T-cell (primary cell): ENCODE data around the gene DEFB121. TPM values are rescaled to one million over a fixed set of nuclear protein-coding genes. Genes with fewer than 3 reads are reported as not detected.

ENCODE experiments used
- ATAC-seq, 4 experiments: fragments of 200-7000 bp in 3 of 4; fragments of 150-1000 bp in 1 of 4; cut with Tn5 transposase; replicated peaks in 1 of 4; 1 replicate in 3 of 4; 2 replicates in 1 of 4; pipeline ENCODE4 v1.10.0; 2021; ENCODE audit warnings: moderate library complexity in 3 of 4, mild to moderate bottlenecking in 2 of 4, moderate number of reproducible peaks in 1 of 4
- CTCF ChIA-PET, 2 donors: fragments of 300-600 bp; sonication (Branson Sonifier 250); formaldehyde crosslinking; loops; one replicate each; lab custom pipeline; 2022; ENCODE audit warnings: antibody characterized with exemption in 2 of 2; lab: Charles Lee
- POLR2A ChIA-PET, 2 donors: fragments of 300-600 bp; sonication (Branson Sonifier 250); formaldehyde crosslinking; loops; one replicate each; lab custom pipeline; 2022; ENCODE audit warnings: antibody characterized with exemption in 2 of 2; lab: Charles Lee
- DNase-seq, 35 experiments: peaks; one replicate each; pipeline versions ENCODE4 v3.0.0 to v3.0.0-alpha.2; 2013 to 2023
- H3K27ac ChIP-seq: one replicate; pipeline ENCODE4 v1.5.1; 2013; ENCODE audit warnings: low read length
- H3K27me3 ChIP-seq, 2 experiments: replicated peaks in 1 of 2; 1 replicate in 1 of 2; 2 replicates in 1 of 2; pipeline versions ENCODE4 v1.6.1 to v1.7.0; 2013; ENCODE audit warnings: low read length in 1 of 2, mixed read lengths in 1 of 2; ENCODE audit not compliant: control insufficient read depth in 2 of 2, insufficient read depth in 2 of 2; ENCODE audit errors: extremely low read depth in 1 of 2
- H3K36me3 ChIP-seq, 2 donors: 1 replicate in 1 of 2; 2 replicates in 1 of 2; pipeline versions ENCODE4 v1.6.1 to v1.7.0; 2013; ENCODE audit warnings: low read length in 1 of 2; ENCODE audit not compliant: control insufficient read depth in 2 of 2, insufficient read depth in 1 of 2; ENCODE audit errors: extremely low read depth in 1 of 2
- H3K4me1 ChIP-seq, 2 experiments: 1 replicate in 1 of 2; 2 replicates in 1 of 2; pipeline versions ENCODE4 v1.6.1 to v1.7.0; 2013; ENCODE audit warnings: low read length in 2 of 2, mixed read lengths in 1 of 2; ENCODE audit not compliant: insufficient read depth in 2 of 2, control insufficient read depth in 1 of 2; ENCODE audit errors: extremely low read depth in 1 of 2
- H3K4me3 ChIP-seq, 2 donors: 1 replicate in 1 of 2; 2 replicates in 1 of 2; pipeline versions ENCODE4 v1.5.1 to v1.7.0; 2013; ENCODE audit warnings: mild to moderate bottlenecking in 2 of 2, low read length in 1 of 2, moderate library complexity in 1 of 2; ENCODE audit not compliant: control insufficient read depth in 1 of 2; ENCODE audit errors: extremely low read depth in 1 of 2
- H3K9me3 ChIP-seq: 2 replicates; pipeline ENCODE4 v1.7.0; 2013
- H3K27ac Mint-ChIP-seq, 2 donors: one replicate each; pipeline ENCODE4 v1.8.0; 2020 to 2021; ENCODE audit warnings: mild to moderate bottlenecking in 2 of 2, mixed read lengths in 2 of 2
- H3K27me3 Mint-ChIP-seq, 2 donors: one replicate each; pipeline ENCODE4 v1.8.0; 2021 to 2022; ENCODE audit warnings: mixed read lengths in 2 of 2
- H3K36me3 Mint-ChIP-seq: one replicate; pipeline ENCODE4 v1.8.0; 2021; ENCODE audit warnings: mixed read lengths
- H3K4me1 Mint-ChIP-seq, 3 donors: one replicate each; pipeline ENCODE4 v1.8.0; 2020 to 2022; ENCODE audit warnings: mixed read lengths in 3 of 3, mild to moderate bottlenecking in 1 of 3
- H3K4me3 Mint-ChIP-seq, 3 donors: one replicate each; pipeline ENCODE4 v1.8.0; 2020 to 2022; ENCODE audit warnings: mild to moderate bottlenecking in 3 of 3, mixed read lengths in 3 of 3, moderate library complexity in 3 of 3
- H3K9me3 Mint-ChIP-seq, 3 donors: one replicate each; pipeline ENCODE4 v1.8.0; 2020 to 2022; ENCODE audit warnings: mixed read lengths in 3 of 3
- WGBS: methylation state at CpG from one replicate; pipeline ENCODE4 v1.1.5; 2013; ENCODE audit warnings: missing lambda C conversion rate; ENCODE audit not compliant: insufficient coverage; 5-methylcytosine and 5-hydroxymethylcytosine counted together
- total RNA-seq, 35 experiments: library from RNA in 6 of 35; stranded (reverse) in 6 of 35; fragments of 120-200 nt in 1 of 35; gene quantifications; one replicate each; pipeline versions ENCODE4 v1.2.1 to v1.2.4 and lab custom pipeline; 2013 to 2026

Gene DEFB121
- total RNA-seq, 5 donors from 2014 or later (not counting 1 experiment from before 2014, with no cell fraction given): not detected

DNA sequence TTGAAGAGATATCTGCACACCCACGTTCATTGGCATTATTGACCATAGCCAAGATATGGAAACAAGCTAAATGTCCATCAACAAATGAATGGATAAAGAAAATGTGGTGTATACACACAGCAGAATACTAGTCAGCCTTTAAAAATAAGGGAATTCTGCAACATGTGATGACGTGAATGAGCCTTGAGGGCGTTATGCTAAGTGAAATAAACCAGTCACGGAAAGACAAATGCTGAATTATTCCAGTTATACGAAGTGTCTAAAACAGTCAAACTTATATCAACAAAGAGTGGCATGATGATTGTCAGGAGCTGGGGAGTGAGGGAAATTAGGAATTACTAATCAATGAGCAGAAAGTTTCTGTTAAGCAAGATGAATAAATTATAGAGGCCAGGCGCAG, 8.4 kb upstream of the DEFB121 start:
- Mint-ChIP-seq H3K27me3 (peaks cover 8 to 12% of the 10 kb centered on the region in 2 donors), H3K4me1 (no peaks in the 10 kb centered on the region), H3K27ac (no peak overlapping the region), H3K9me3 (peaks cover 0 to 4% (median 4%) of the 10 kb centered on the region in 3 donors), H3K4me3 (no peak overlapping the region), H3K36me3 (no peaks in the 10 kb centered on the region)
- WGBS: 100% methylated on average over 1 of the region's 6 CpGs
- no peaks in the 10 kb centered on the region for H3K9me3 ChIP-seq
- ChIA-PET CTCF (no interaction called here), POLR2A (no interaction called here)
- ATAC-seq (no peak), DNase-seq (no peak)
- no peak overlapping the region for H3K4me3 ChIP-seq
- no peaks in the 10 kb centered on the region for H3K4me1 ChIP-seq
- no peaks in the 10 kb centered on the region for H3K36me3 ChIP-seq
- no peaks in the 10 kb centered on the region for H3K27me3 ChIP-seq
- no peak overlapping the region for H3K27ac ChIP-seq

GRCh38 chr20:31410011-31410410, 4.0 kb upstream of the DEFB121 start:
- H3K4me3 ChIP-seq: no peak overlapping the region
- CTCF ChIA-PET: no interaction called here
- ATAC-seq (no peak), DNase-seq (no peak)
- H3K9me3 Mint-ChIP-seq: peaks cover 0 to 4% (median 0%) of the 10 kb centered on the region in 3 donors
- WGBS: no CpG with 5 or more reads among the region's 1 CpG
- H3K9me3 ChIP-seq: no peaks in the 10 kb centered on the region
- POLR2A ChIA-PET: no interaction called here
- H3K36me3 Mint-ChIP-seq: no peaks in the 10 kb centered on the region
- no peak overlapping the region for H3K4me3 Mint-ChIP-seq
- H3K4me1 ChIP-seq: no peaks in the 10 kb centered on the region
- no peak overlapping the region for H3K27ac ChIP-seq
- H3K27ac Mint-ChIP-seq: no peak overlapping the region
- H3K36me3 ChIP-seq: no peaks in the 10 kb centered on the region
- no peaks in the 10 kb centered on the region for H3K4me1 Mint-ChIP-seq
- H3K27me3 Mint-ChIP-seq: peaks cover 16 to 17% of the 10 kb centered on the region in 2 donors
- peaks cover 0 to 4% of the 10 kb centered on the region in 2 experiments for H3K27me3 ChIP-seq

GRCh38 chr20:31403886-31404285, 2.1 kb downstream of the DEFB121 start:
- CTCF ChIA-PET: no interaction called here
- Histone ChIP-seq H3K4me3 (no peak overlapping the region), H3K36me3 (no peaks in the 10 kb centered on the region), H3K27me3 (peaks cover 0 to 4% of the 10 kb centered on the region in 2 experiments), H3K4me1 (no peaks in the 10 kb centered on the region), H3K27ac (no peak overlapping the region), H3K9me3 (no peaks in the 10 kb centered on the region)
- no peak overlapping the region for H3K27ac Mint-ChIP-seq
- no peak overlapping the region for H3K4me3 Mint-ChIP-seq
- no peak for ATAC-seq
- no peaks in the 10 kb centered on the region for H3K36me3 Mint-ChIP-seq
- H3K4me1 Mint-ChIP-seq: no peaks in the 10 kb centered on the region
- H3K9me3 Mint-ChIP-seq: no peaks in the 10 kb centered on the region
- POLR2A ChIA-PET: no interaction called here
- WGBS: 45% methylated on average over 1 of the region's 1 CpG
- H3K27me3 Mint-ChIP-seq: peaks cover 12% of the 10 kb centered on the region in 2 donors
- no peak for DNase-seq

GRCh38 chr20:31394900-31395299, 11.1 kb downstream of the DEFB121 start:
- H3K4me3 ChIP-seq: no peak overlapping the region
- H3K9me3 ChIP-seq: no peaks in the 10 kb centered on the region
- H3K4me1 ChIP-seq: no peaks in the 10 kb centered on the region
- no peak overlapping the region for H3K4me3 Mint-ChIP-seq
- H3K36me3 ChIP-seq: no peaks in the 10 kb centered on the region
- H3K36me3 Mint-ChIP-seq: no peaks in the 10 kb centered on the region
- DNase-seq: no peak
- ChIA-PET POLR2A (no interaction called here), CTCF (no interaction called here)
- no peaks in the 10 kb centered on the region for H3K4me1 Mint-ChIP-seq
- WGBS: 64% methylated on average over 2 of the region's 3 CpGs
- peaks cover 0 to 18% of the 10 kb centered on the region in 2 experiments for H3K27me3 ChIP-seq
- H3K27ac Mint-ChIP-seq: no peak overlapping the region
- H3K9me3 Mint-ChIP-seq: no peaks in the 10 kb centered on the region
- ATAC-seq: no peak
- H3K27ac ChIP-seq: no peak overlapping the region
- peaks cover 7 to 12% of the 10 kb centered on the region in 2 donors for H3K27me3 Mint-ChIP-seq

DNA sequence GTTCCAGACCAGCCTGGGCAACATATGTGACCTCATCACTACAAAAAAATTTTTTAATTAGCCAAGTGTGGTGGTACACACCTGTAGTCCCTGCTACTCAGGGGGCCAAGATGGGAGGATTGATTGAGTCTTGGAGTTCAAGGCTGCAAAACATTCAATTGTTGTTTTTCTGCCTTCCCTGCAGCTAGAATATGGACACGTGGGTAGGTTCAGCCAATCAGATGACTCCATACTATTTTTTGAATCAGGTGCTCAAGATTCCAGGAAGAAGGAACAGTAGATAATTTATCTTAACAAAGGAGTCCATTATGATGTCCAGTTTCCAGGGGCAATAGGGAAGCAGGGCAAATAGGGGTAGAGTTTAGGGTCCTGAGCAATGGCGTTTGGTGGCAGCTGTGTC, 13.2 kb downstream of the DEFB121 start:
- no peaks in the 10 kb centered on the region for H3K4me1 Mint-ChIP-seq
- WGBS: no CpG with 5 or more reads among the region's 2 CpGs
- CTCF ChIA-PET: no interaction called here

DNA sequence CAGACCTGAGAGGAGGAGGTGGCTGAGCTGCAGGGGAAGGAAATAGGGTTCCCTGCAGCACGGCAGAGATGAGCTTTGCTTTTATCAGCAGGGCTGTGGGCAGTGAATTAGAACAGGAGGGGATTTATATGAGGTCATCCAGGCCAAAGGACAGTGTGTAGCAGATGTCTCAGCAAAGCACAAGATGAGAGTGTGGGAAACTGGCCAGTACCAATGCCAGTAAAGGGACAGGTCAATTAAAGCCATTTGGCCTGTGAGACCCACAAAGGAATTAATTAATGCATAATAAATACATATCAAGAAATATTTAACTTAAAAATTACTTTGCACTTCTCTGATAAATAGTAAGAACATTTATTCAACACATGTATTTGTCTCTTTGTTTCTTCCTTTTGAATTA, 15.5 kb downstream of the DEFB121 start, which contains the start of gene DEFB119:
Gene DEFB119 (minus strand): TSS at position 101 of the 400 bp plus-strand sequence. CDS start 107 bp downstream, outside the sequence.
- Histone ChIP-seq H3K27ac (no peak within 1 kb of the TSS), H3K27me3 (peaks cover 0 to 24% of the 10 kb centered on the region in 2 experiments), H3K4me3 (no peak within 1 kb of the TSS), H3K9me3 (no peaks in the 10 kb centered on the region), H3K36me3 (no peaks in the 10 kb centered on the region), H3K4me1 (no peaks in the 10 kb centered on the region)
- H3K4me3 Mint-ChIP-seq: no peak within 1 kb of the TSS
- WGBS: 54% methylated on average over 1 of the region's 1 CpG
- ATAC-seq: no peak
- POLR2A ChIA-PET: no interaction called here
- no peak within 1 kb of the TSS for H3K27ac Mint-ChIP-seq
- DNase-seq: no peak
- H3K36me3 Mint-ChIP-seq: no peaks in the 10 kb centered on the region
- H3K9me3 Mint-ChIP-seq: peaks cover 0 to 8% (median 0%) of the 10 kb centered on the region in 3 donors
- no peaks in the 10 kb centered on the region for H3K4me1 Mint-ChIP-seq
- CTCF ChIA-PET: no interaction called here
- peaks cover 11 to 26% of the 10 kb centered on the region in 2 donors for H3K27me3 Mint-ChIP-seq

More for the DNA sequence above, 13.2 kb downstream of the DEFB121 start:
- H3K27me3 Mint-ChIP-seq: peaks cover 13 to 27% of the 10 kb centered on the region in 2 donors
- H3K9me3 Mint-ChIP-seq: no peaks in the 10 kb centered on the region
- DNase-seq (no peak), ATAC-seq (no peak)
- POLR2A ChIA-PET: no interaction called here
- H3K4me1 ChIP-seq: no peaks in the 10 kb centered on the region
- H3K27ac Mint-ChIP-seq: no peak overlapping the region
- no peak overlapping the region for H3K27ac ChIP-seq
- no peaks in the 10 kb centered on the region for H3K9me3 ChIP-seq
- H3K4me3 ChIP-seq: no peak overlapping the region
- H3K36me3 Mint-ChIP-seq: no peaks in the 10 kb centered on the region
- H3K36me3 ChIP-seq: no peaks in the 10 kb centered on the region
- peaks cover 0 to 22% of the 10 kb centered on the region in 2 experiments for H3K27me3 ChIP-seq
- no peak overlapping the region for H3K4me3 Mint-ChIP-seq

DNA sequence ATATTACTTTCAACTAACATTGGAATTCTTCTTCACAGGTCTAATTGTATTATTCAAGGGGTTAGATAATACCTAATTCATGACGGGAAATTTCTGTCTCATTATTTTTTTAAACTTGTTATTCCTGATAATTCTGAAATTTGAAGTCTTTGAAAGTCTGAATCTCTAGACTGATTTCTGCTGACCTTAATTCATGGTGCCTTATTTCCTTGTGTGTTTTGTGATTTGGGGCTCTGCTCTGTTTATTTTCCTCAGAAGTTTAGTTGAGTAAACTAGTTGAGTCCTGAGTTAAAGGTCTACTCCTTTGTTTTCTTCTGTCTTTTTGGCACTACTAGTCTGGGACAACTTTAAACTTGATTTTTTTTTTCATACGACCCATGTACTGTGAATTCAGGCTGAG, 31.7 kb downstream of the DEFB121 start:
- H3K4me3 Mint-ChIP-seq: no peak overlapping the region
- no peaks in the 10 kb centered on the region for H3K4me1 ChIP-seq
- no peak overlapping the region for H3K27ac Mint-ChIP-seq
- H3K4me3 ChIP-seq: no peak overlapping the region
- POLR2A ChIA-PET: no interaction called here
- H3K27ac ChIP-seq: no peak overlapping the region
- H3K9me3 Mint-ChIP-seq: peaks cover 5 to 13% (median 7%) of the 10 kb centered on the region in 3 donors
- H3K36me3 Mint-ChIP-seq: no peaks in the 10 kb centered on the region
- H3K27me3 ChIP-seq: no peaks in the 10 kb centered on the region
- WGBS: no CpG with 5 or more reads among the region's 2 CpGs
- DNase-seq (no peak), ATAC-seq (no peak)
- CTCF ChIA-PET: no interaction called here
- H3K9me3 ChIP-seq: no peaks in the 10 kb centered on the region
- no peaks in the 10 kb centered on the region for H3K4me1 Mint-ChIP-seq
- no peaks in the 10 kb centered on the region for H3K36me3 ChIP-seq
- peaks cover 3% of the 10 kb centered on the region in 2 donors for H3K27me3 Mint-ChIP-seq
